Effector CD8-positive, alpha-beta T cell (primary cell): ENCODE results near the gene ELMO1.

Experiments
- DNase-seq: peaks from one replicate; lab custom pipeline; 2025; lab: John Stamatoyannopoulos, UW

ELMO1 gene

DNA sequence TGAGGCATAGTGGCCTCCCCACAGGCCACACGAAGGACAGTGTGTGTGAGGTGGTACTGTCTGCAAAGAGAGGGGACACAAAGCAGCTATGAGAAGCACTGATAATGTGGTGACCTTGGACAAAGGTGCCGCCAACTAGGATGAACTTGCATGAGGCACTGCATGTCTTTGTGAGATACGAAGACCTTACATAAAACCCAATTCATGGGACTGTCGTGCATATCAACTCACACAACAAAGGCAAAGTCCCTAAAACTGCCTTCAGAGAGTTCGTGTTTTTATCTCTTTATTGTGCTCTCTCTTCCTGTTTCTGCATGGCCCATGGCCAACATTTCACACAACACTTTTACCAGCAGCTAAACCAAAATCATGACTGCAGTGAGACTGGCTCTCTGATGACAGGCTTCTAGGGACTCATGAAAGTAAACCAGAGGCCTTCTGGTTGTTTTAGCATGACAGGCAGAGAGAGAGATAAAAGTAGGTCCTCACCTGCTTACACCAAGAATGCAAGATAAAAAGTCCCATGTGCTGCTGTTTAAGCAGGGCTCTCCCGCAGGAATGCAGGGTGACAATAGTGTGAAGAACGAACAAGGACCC lies 347.8 kb downstream of the ELMO1 start:
- DNase-seq, result no peak

DNA sequence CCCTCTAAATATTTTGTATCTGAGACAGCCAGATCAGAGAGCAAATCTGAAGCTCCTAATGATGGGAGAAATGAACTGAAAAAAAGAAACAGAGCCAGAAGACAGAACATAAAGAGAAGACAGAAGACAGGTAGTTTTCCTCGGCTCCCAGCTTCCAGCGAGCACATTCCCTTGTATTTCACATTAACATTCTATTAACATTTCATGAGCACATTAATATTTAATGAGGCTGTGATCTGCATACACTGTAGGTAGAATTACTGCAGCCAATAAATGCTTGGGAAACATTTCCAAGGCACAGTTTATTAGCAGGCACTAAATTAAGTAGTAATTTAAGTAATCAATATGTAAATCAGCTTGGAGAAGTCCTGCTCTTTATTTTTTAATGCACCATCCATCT lies 349.9 kb downstream of the ELMO1 start:
- no peak for DNase-seq

DNA sequence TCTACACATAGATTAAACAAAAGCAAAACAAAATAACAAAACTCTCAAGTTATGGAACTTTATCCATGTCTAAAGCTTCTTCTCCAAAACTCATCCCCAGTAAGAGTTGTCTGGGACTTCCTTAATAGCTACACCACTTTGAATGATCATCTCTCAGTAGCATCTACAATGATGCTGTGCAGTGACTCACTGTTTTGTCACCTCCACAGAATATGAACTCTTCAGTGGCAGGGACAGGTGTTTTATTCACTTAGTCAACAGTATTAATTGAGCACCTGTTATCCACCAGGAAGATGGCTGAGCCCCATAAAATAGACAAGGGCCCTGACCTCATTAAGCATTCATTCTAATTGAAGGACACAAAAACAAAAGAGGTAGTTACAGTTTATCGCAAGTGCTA lies 350.7 kb downstream of the ELMO1 start:
- DNase-seq, result no peak

DNA sequence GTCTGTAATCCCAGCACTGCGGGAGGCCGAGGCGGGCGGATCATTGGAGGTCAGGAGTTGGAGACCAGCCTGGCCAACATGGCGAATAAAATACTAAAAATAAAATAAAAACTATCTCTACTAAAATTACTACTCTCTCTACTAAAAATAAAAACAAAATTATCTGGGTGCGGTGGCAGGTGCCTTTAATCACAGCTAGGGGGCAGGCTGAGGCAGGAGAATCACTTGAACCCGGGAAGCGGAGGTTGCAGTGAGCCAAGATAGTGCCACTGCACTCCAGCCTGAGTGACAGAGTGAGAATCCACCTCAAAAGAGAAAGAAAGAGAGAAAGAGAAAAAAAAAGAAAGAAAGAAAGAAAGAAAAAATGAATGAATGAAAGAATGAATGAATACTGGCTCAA lies 351.4 kb downstream of the ELMO1 start:
- no peak for DNase-seq

DNA sequence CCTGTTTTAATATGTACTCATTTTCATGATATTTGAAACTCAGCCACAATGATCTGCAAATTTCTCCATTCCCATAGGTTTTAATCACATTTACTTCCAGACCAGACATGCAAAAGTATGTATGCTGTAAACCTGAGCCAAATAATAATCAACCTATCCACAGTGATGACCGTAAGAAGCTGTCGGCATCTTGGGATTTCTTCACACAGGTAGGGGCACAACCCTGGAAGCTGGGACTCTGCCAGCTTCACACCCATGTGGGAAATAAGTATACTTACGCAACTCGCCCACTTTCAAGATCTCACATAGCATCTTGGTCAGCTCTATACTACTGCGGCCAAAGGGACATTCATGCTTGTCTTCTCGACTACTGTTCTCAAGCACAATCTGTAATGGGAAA lies 352.3 kb downstream of the ELMO1 start:
- no peak for DNase-seq

DNA sequence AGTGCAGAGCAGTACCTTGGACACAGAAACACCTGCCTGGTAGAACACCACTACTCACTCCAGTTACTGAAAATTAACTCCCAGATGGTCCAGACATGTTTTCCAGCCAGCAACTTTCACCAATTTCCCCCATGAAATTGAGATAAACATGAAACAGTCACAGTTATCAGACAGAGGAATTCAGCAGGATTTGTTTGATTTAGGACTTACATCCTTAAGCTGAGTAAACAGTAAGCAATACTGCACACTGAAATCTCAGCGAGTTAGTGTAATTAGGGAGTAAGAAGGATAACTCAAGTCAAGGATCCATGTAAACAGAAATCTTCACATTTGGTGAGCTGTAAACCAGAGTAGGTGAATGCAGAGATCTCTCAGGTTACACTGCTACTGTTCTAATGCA lies 353.5 kb downstream of the ELMO1 start:
- DNase-seq, result no peak

DNA sequence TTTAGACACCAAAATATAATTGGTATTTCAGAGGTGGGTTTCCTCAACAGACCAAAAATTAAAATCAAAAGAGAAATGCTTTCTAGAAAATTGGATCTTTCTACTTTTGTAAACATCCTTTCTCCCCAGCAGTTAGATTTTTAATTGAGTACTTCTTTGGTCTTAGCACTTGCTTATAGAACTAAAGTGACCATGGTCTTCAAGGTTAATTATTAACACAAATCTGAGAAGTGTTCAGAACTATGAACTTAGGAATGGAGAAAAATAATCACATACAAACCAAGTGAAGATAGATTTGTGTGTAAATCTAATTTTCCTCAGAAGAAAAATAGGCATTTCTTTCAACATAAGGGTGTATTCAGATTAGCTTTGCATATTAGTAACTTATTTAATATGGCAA lies 355.4 kb downstream of the ELMO1 start:
- no peak for DNase-seq

DNA sequence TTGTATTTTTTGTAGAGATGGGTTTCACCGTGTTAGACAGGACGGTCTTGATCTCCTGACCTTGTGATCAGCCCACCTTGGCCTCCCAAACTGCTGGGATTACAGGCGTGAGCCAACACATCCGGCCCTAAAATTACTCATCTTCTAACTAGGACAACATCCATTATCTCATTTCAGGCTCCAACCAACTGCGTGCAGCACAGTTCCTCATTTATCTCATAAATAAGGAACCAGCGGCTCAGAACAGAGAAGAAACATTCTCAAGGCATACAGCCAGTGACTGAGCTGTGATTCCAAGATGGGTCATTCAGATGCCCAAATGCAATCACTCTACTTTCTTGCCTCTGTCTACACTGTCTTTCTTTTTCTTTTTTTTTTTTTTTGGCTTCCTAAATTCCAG lies 356.1 kb downstream of the ELMO1 start:
- DNase-seq, result no peak

DNA sequence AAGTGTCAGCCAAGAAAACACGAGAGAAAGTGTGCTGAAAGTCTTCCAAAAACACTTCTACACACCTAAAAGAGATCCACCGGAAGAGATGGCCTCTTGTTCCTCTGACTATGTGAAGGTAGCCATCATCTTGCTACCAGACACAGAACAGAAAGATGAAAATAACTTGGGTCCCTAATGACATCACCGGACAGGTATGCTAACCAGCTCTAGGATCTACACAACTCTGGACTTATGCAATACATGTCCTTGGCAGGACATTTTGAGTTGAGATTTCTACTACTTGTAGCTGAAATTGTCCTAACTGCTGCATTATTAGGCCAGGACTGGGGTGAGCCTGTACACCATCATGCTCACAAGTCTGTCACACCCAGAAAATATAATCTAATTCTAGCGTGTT lies 358.7 kb downstream of the ELMO1 start:
- DNase-seq, result no peak

DNA sequence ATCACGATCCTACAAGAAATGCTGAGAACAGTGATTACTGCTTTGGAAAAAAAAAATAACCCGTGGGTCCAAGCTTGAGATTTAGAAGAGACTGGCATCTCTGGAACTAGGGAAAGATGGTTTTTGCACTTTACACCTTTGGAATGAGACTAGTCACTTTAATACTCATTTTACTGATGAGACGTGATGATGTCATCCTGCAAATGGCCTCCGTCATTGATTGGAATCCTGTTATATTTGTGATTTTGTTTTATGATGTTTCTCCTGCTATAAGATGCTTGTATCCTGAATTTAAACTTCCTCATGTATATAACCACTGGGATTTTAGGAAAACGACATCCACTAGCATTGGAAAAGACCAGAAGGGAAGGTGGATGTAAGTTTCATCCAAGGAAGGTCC lies 363.1 kb downstream of the ELMO1 start:
- DNase-seq, result no peak

DNA sequence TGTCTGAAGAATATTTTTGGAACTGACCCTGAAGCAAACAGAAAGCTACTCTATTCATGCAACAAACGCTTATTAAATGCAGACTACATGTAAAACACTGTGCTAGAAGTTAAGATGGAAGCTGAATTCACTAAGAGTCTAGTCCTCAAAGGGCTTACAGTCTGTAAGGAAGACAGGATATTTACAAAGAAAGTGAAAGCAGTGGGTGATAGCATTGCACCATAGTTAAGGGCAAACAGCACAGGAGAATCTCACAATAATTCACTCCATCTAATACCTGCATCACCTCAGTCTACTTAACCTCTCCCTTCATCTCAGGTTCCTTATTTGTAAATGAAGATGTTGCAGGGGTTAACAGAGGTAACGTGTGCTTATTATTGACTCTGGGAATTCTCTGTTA lies 364.4 kb downstream of the ELMO1 start:
- DNase-seq, result no peak

DNA sequence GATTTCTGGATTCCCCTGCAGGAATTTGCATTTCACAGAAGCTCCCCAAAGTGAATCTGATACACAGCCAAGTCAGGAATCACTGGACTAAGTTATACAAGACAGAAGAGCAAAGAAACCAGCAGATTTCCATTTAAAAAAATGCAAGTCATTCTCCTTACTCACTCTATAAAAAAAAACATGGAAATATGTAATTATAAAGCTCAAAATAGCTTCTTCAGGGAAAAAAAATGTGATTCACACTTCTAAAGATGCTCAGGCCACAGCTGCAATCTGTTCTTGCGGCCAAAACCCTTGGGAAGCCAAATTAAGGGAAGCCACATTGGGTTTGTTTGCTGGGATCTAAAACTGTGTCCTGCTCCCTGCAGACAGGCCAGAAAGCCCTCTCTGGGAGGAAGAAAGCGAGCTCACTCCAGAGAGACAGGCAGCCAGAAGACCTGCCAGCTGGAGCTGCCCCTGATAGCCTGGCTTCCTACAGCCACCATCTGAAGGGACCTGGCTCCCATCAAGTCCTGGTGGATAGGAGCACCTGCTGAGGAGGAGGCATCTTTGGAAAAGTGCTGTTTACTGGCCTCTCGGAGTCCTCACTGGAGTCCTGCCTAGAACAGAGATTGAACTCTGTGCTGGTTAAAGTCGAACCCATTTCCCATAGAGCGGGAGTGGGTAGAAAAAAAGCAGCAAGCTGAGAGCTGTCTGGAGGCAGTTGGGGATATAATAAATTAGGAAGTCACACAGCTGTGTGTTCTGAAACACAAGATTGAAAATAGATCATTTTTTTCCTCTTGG lies 365.2 kb downstream of the ELMO1 start:
- no peak for DNase-seq

DNA sequence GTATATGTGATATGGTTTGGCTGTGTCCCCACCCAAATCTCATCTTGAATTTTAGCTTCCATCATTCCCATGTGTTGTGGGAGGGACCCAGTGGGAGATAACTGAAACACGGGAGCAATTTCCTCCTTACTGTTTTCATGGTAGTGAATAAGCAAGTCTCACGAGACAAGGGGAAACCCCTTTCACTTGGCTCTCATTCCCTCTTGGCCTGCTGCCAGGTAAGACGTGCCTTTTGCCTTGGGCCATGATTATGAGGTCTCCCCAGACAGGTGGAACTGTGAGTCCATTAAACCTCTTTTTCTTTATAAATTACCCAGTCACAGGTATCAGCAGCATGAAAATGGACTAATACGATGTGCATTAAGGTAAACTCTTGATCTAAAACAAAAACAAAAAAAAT lies 367.2 kb downstream of the ELMO1 start:
- no peak for DNase-seq

DNA sequence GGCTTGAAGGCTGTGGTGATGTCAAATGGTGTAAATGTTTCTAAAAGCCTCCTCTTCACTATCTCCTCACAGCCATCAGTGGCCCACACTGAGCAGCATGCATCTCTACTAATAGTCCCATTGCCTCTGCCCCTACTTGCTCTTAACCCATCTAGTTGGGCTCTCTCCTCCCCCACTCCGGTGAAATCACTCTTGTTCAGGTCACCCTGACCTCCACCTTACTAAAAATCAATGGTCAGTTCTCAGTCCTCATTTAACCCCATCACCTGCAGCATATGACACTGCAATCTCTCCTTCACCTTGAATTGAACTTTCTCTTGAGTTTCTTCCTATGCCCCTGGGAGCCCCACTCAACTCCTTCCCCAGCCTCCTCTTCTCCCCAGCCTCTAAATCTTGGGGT lies 369.2 kb downstream of the ELMO1 start:
- DNase-seq, result no peak

DNA sequence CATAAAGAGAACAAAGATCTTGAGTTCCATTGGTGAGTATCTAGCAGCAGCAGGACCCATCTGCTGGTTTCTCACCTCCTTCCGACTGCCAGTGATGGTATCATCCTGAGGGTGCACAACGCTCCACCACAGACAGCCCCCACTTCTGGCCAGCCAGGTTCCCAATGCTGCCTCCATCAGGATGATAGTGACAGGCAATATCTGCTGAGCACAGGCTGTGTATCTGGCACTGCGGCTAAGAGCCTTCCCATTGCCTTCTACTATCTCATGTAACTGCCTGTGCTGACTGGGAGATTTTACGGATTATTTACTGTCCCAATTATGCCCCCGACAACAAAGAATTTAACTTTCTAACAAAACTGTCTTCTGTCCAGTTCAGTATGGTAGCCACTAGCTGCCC lies 372.0 kb downstream of the ELMO1 start:
- DNase-seq, result no peak

DNA sequence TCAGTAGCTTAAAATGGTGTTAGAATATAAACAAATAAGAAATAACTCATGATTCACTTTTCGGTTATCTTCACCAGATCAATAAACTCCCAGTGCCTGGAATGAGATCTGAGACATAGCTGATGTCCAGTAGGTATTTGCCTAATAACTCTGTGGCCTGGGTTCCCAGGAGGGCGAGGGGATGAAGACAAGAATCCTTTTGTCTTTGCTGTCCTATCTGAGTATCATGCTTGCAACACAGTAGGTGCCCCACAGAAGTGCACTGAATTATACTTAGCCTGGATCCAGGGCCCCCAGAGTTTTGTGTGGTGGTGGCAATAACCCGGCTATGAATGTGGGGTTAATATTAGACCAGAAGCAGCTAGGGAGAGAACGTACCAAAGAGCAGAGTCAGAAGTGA lies 374.3 kb downstream of the ELMO1 start:
- no peak for DNase-seq

DNA sequence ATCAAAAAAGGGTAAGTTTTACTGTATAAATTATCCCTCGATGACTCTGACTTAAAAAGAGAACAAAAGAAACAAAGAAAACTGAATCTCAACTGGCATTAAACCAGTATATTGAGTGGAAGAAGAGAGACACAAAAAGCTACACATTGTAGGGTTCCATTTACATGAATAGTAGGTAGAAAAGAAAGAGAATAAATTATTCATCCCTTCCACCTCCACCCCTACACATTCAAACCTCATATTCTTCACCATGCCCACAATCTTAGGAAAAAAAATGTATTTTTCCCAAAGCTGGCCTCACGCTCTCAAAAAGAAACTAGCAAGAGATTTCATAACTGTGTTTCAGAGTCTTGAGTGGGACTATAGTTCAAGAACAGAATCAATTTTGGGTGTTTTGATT lies 377.5 kb downstream of the ELMO1 start:
- DNase-seq, result no peak

DNA sequence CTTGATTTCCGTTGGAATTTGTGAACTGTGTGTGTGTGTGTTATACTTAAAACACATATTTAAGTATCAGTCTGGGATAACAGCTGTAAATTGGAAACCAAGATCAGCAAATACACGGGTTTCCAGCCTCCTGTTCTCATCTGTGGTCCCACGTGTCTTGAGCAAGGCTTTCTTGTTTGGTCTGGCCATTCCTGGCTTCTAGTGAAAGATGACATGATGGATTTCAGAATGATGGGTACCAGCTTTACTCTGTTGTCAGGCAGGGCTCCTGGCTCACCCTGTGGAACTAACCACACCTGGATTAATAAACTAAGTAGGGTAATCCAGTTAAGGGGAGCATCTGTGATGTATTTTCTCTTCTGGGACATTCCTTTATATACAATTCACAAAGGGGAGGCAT lies 378.2 kb downstream of the ELMO1 start:
- DNase-seq, result no peak

DNA sequence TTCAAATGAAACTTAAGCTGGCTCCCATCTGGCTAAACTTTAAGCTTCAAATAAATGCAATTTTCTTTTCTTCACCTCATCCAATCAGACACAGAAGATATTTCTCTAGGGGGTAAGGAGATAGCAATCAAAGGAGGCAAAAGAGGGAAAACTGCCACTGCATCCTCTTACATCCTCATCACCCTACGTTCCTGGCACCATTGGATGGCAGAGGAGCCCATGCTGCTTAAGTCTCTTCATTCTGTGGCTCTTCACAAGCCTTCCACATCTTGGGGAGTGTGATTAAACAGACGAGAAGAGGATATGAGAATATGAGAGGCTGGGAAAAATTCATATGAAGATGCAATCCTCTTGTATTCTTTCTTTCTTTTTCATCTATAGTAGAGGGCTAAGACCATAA lies 378.6 kb downstream of the ELMO1 start:
- DNase-seq, result no peak

DNA sequence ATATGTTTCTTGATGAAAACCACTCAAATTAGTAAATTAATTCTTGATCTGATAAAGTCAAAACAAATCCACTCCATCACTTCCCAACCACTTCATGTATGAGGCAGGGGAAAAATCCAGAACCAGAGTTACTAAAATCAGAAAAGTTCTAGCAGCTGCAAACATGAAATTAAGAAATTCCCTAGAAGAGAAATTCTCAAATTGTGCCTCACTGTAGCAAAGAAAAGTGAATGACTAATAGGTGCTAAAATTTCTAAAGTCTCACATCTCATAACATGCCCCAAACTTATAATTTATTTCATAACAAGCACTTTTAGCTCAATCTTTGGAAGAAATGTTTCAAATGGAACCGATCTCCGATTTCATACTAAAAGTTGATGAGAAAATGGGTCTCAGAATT lies 379.3 kb downstream of the ELMO1 start:
- DNase-seq, result no peak

DNA sequence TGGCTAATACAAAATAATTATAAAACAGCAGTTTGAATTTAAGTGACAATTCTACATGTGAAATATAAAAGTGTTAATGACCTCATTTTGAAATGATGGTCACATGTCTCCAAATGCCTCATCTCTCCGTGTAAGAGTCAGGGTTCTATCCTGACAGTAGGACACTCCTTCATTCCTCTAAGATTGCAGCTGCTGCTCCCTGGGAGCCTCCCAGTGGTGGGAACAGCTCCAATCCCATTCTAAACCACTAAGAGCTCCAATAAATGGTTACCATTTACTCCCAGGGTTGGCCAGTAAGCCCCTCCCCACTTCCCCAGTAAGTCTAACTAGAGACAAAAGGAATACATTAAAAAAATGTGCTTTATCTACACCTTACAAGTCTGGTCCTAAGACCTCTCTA lies 379.8 kb downstream of the ELMO1 start:
- no peak for DNase-seq

DNA sequence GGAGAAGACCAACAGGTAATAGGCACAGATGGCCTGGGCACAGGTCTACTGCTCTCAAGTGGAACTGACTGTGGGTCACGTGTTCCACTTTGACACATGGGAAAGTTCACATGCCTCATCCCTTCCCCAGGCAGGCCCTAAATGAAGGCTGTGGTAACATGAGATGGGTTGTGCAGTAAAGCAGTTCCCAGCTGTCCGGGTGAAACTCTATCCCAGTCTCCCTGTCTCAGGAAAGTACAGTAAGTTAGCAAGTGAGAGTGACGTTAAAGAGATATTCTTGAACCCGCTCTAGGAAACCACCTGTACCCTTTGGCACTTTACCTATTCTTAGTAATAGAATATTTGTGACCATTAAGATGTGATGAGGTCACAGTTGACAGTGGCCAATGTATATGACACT lies 380.6 kb downstream of the ELMO1 start:
- DNase-seq, result no peak

DNA sequence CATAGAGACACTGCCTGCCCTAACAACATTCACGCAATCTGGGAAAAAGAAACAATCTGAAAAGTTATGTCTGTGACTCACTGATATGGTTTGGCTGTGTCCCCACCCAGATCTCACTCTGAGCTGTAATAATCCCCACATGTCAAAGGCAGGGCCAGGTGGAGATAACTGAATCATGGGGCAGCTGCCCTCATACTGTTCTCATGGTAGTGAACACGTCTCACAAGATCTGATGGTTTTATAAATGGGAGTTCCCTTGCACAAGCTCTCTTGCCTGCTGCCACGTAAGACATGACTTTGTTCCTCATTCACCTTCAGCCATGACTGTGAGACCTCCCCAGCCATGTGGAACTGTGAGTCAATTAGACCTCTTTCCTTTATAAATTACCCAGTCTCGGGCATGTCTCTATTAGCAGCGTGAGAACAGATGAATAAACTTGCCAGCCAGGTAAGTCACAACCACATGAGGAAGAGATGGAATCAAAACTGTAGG lies 382.8 kb downstream of the ELMO1 start:
- DNase-seq, result no peak

DNA sequence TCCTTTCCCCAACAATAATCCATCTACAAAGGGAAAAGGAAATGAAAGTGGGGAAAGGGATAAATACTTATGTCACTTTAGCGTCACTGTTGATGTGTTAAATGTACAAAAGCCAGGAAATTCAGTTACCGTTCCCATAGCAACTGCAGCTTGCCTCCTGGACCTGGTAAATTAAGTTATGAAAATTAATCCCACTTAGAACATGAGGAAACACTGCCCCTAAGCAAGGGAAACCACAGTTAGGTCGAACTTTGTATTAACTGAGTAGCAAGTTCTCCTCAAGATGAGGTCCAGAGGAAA lies 386.2 kb downstream of the ELMO1 start:
- DNase-seq, result no peak
